GM23338 (cell line): ENCODE results near the gene CAPN1. TPM values are rescaled to one million over a fixed set of nuclear protein-coding genes. Genes with fewer than 3 reads are reported as not detected.

Experiments used
- ATAC-seq: fragments of 200-7000 bp; cut with Tn5 transposase; 3 replicates; pipeline ENCODE4 v1.9.1; 2020
- DNase-seq: peaks from one replicate; pipeline ENCODE4 v3.0.0-alpha.2; 2015; ENCODE audit warnings: low spot score
- H2AFZ ChIP-seq: fragments of 200-600 bp; sonication (generic); 2 replicates; pipeline ENCODE4 v1.8.0; 2016; ENCODE audit warnings: antibody characterized with exemption, mild to moderate bottlenecking, moderate library complexity
- H3F3A ChIP-seq: fragments of 200-600 bp; sonication (generic); replicated peaks from 2 replicates; pipeline ENCODE4 v1.8.0; 2017; ENCODE audit warnings: antibody characterized with exemption, mixed run types, low read depth
- H3K27ac ChIP-seq: fragments of 200-600 bp; sonication (generic); 2 replicates; pipeline ENCODE4 v1.6.1; 2016; ENCODE audit warnings: low read depth
- H3K27me3 ChIP-seq: fragments of 200-600 bp; sonication (generic); 2 replicates; pipeline ENCODE4 v1.8.0; 2016; ENCODE audit warnings: mild to moderate bottlenecking, mixed run types, moderate library complexity; ENCODE audit not compliant: insufficient read depth
- H3K36me3 ChIP-seq: fragments of 200-600 bp; sonication (generic); 2 replicates; pipeline ENCODE4 v1.8.0; 2016; ENCODE audit warnings: mild to moderate bottlenecking; ENCODE audit not compliant: insufficient read depth
- H3K4me1 ChIP-seq: fragments of 200-600 bp; sonication (generic); 2 replicates; pipeline ENCODE4 v1.8.0; 2016; ENCODE audit warnings: mild to moderate bottlenecking, moderate library complexity; ENCODE audit not compliant: insufficient read depth
- H3K4me2 ChIP-seq: fragments of 200-600 bp; sonication (generic); 2 replicates; pipeline ENCODE4 v1.7.1; 2017; ENCODE audit warnings: mixed run types
- H3K4me3 ChIP-seq: fragments of 200-600 bp; sonication (generic); 2 replicates; pipeline ENCODE4 v1.6.1; 2016; ENCODE audit warnings: mixed run types
- H3K79me2 ChIP-seq: fragments of 200-600 bp; sonication (generic); replicated peaks from 2 replicates; pipeline ENCODE4 v1.8.0; 2017; ENCODE audit warnings: mild to moderate bottlenecking; ENCODE audit not compliant: insufficient read depth
- H3K9me2 ChIP-seq: fragments of 200-600 bp; sonication (generic); 2 replicates; pipeline ENCODE4 v1.8.0; 2017; ENCODE audit not compliant: insufficient read depth
- H4K20me1 ChIP-seq: fragments of 200-600 bp; sonication (generic); replicated peaks from 2 replicates; pipeline ENCODE4 v1.8.0; 2017; ENCODE audit warnings: mild to moderate bottlenecking; ENCODE audit not compliant: insufficient read depth
- H3K27ac Mint-ChIP-seq: 2 replicates; pipeline ENCODE4 v1.8.0; 2020; ENCODE audit warnings: inconsistent platforms, mild to moderate bottlenecking, moderate library complexity, mixed read lengths
- H3K27me3 Mint-ChIP-seq: 3 replicates; pipeline ENCODE4 v1.8.0; 2022; ENCODE audit warnings: low read depth, mild to moderate bottlenecking, moderate library complexity, mixed read lengths, inconsistent platforms; ENCODE audit not compliant: insufficient read depth, poor library complexity
- H3K36me3 Mint-ChIP-seq: 3 replicates; pipeline ENCODE4 v1.8.0; 2021; ENCODE audit warnings: low read depth, mild to moderate bottlenecking, inconsistent platforms, moderate library complexity, mixed read lengths
- H3K4me1 Mint-ChIP-seq: 3 replicates; pipeline ENCODE4 v1.8.0; 2020; ENCODE audit warnings: mild to moderate bottlenecking, inconsistent platforms, mixed read lengths
- H3K4me3 Mint-ChIP-seq: 3 replicates; pipeline ENCODE4 v1.8.0; 2021; ENCODE audit warnings: moderate library complexity, mild to moderate bottlenecking, inconsistent platforms, mixed read lengths
- H3K9me3 Mint-ChIP-seq: 3 replicates; pipeline ENCODE4 v1.8.0; 2020; ENCODE audit warnings: moderate library complexity, mild to moderate bottlenecking, inconsistent platforms, mixed read lengths
- CREB1 ChIP-seq: fragments of 250-450 bp; sonication (Bioruptor Pico); IDR thresholded peaks from 2 replicates; pipeline ENCODE4 v1.5.0; 2020; ENCODE audit warnings: low read depth, mild to moderate bottlenecking, moderate library complexity
- CTCF ChIP-seq, 2 experiments: fragments of 200-600 bp in 1 of 2; sonication (generic) in 1 of 2; conservative IDR thresholded peaks; 2 replicates each; pipeline versions ENCODE4 v1.5.1 to v1.6.1; 2016 to 2017; ENCODE audit warnings: antibody characterized with exemption in 2 of 2, low read depth in 2 of 2, mild to moderate bottlenecking in 2 of 2, moderate library complexity in 1 of 2
- ETS1 ChIP-seq: IDR thresholded peaks from 2 replicates; pipeline ENCODE4 v1.6.1; 2016; ENCODE audit warnings: antibody characterized with exemption
- JUNB ChIP-seq: IDR thresholded peaks from one replicate; pipeline ENCODE4 v1.6.1; 2016; ENCODE audit warnings: antibody characterized with exemption; ENCODE audit not compliant: unreplicated experiment
- NANOG ChIP-seq: IDR thresholded peaks from 2 replicates; pipeline ENCODE4 v1.6.1; 2016; ENCODE audit warnings: antibody characterized with exemption, borderline replicate concordance
- POLR2AphosphoS5 ChIP-seq: IDR thresholded peaks from 2 replicates; pipeline ENCODE4 v1.6.1; 2016; ENCODE audit warnings: antibody characterized with exemption, low read depth
- STAT1 ChIP-seq: IDR thresholded peaks from one replicate; pipeline ENCODE4 v1.6.1; 2016; ENCODE audit warnings: antibody characterized with exemption; ENCODE audit not compliant: unreplicated experiment
- ZNF114 ChIP-seq: fragments of 250-450 bp; sonication (Bioruptor Pico); IDR thresholded peaks from 2 replicates; pipeline ENCODE4 v1.5.0; 2020; ENCODE audit warnings: mild to moderate bottlenecking, moderate library complexity
- ZNF331 ChIP-seq: fragments of 250-450 bp; sonication (Bioruptor Pico); IDR thresholded peaks from 2 replicates; pipeline ENCODE4 v1.5.0; 2020; ENCODE audit warnings: low read depth, mild to moderate bottlenecking, moderate library complexity
- ZNF462 ChIP-seq: fragments of 250-450 bp; sonication (Bioruptor Pico); IDR thresholded peaks from 2 replicates; pipeline ENCODE4 v1.5.0; 2020; ENCODE audit warnings: mild to moderate bottlenecking, moderate library complexity
- polyA plus RNA-seq: library from polyadenylated mRNA; unstranded; fragments of >200 nt; fragmentation: Nextera tagmentation; extraction: Ambion mirVana; gene quantifications from 2 replicates; pipeline ENCODE4 v1.2.1, GENCODE V29; 2016
- total RNA-seq: library from RNA; depleted of rRNA; stranded (reverse); fragments of >200 nt; shearing (Covaris generic); gene quantifications from 2 replicates; pipeline ENCODE4 v1.2.3, GENCODE V29; 2014

The CAPN1 gene
- total and polyA plus RNA-seq, 2 experiments from 2014 or later = 67.3 to 277 TPM

GRCh38 chr11:65204143-65204542 is 22.4 kb downstream of the CAPN1 start (continued):
- TF ChIP-seq ZNF462 (CRISPR knock-in tag) (no peak), CTCF (conservative IDR thresholded peaks at IDR 0.05; ENCODE audit: low read depth in 2 of 2) (no peak), ZNF331 (CRISPR knock-in tag) (no peak), NANOG (no peak)

GRCh38 chr11:65204646-65205601 is 23.2 kb downstream of the CAPN1 start:
- H3K27me3 ChIP-seq = no peaks in the 10 kb centered on the region
- Mint-ChIP-seq H3K36me3 (peaks cover 58% of the 10 kb centered on the region), H3K27ac (peak overlapping the region; percentile 95), H3K4me1 (peaks cover 20% of the 10 kb centered on the region), H3K27me3 (peaks cover 6% of the 10 kb centered on the region), H3K9me3 (no peaks in the 10 kb centered on the region), H3K4me3 (peak overlapping the region; percentile 65)
- no peaks in the 10 kb centered on the region for H3K9me2 ChIP-seq
- DNase-seq (peak; percentile 88), ATAC-seq (peak; percentile 92)
- peaks cover 6% of the 10 kb centered on the region; the same call in 1 of the 2 replicates for H3K4me1 ChIP-seq
- peak overlapping the region; percentile 59 for H3K27ac ChIP-seq
- H2AFZ ChIP-seq = no peak overlapping the region
- peaks cover 10% of the 10 kb centered on the region for H3F3A ChIP-seq
- peaks cover 17% of the 10 kb centered on the region for H3K36me3 ChIP-seq
- peaks cover 4% of the 10 kb centered on the region; the same call in 1 of the 2 replicates for H4K20me1 ChIP-seq
- H3K79me2 ChIP-seq = no peaks in the 10 kb centered on the region
- H3K4me3 ChIP-seq = peak overlapping the region; percentile 44; the same call in 1 of the 2 replicates
- H3K4me2 ChIP-seq = peak overlapping the region; percentile 57; the same call in 1 of the 2 replicates
- no peak for TF ChIP-seq ZNF114 (CRISPR knock-in tag)
- TF ChIP-seq ETS1 = no peak
- TF ChIP-seq POLR2AphosphoS5 = peak; percentile 46
- peak; percentile 34; the same call in 1 of the 2 replicates for TF ChIP-seq CREB1 (CRISPR knock-in tag)
- no peak for TF ChIP-seq ZNF331 (CRISPR knock-in tag)
- no peak for TF ChIP-seq NANOG
- TF ChIP-seq JUNB = no peak
- TF ChIP-seq STAT1 = no peak
